NT2/D1 (cell line): Measurements from ENCODE around the gene TTC21A.

Source experiments
- SUZ12 ChIP-seq: IDR thresholded peaks from 2 replicates; pipeline ENCODE4 v1.6.1; 2011; ENCODE audit not compliant: insufficient read length, insufficient read depth; ENCODE audit errors: extremely low read depth
- YY1 ChIP-seq: IDR thresholded peaks from 2 replicates; pipeline ENCODE4 v1.6.1; 2011; ENCODE audit not compliant: insufficient read length, insufficient read depth
- ZNF274 ChIP-seq: IDR thresholded peaks from 2 replicates; pipeline ENCODE4 v1.6.1; 2011; ENCODE audit warnings: mild to moderate bottlenecking, low read depth, low read length

GRCh38 chr3:39099738-39100499 lies 7.6 kb upstream of the TTC21A start:
- TF ChIP-seq ZNF274 (no peak), YY1 (no peak), SUZ12 (no peak)
